ENCODE measurements around the gene CAPN1. TPM values are rescaled to one million over a fixed set of nuclear protein-coding genes. Genes with fewer than 3 reads are reported as not detected.

CAPN1 gene
- polyA plus RNA-seq, 3 donors: 54.6 to 82.1 (median 75.0) TPM

DNA sequence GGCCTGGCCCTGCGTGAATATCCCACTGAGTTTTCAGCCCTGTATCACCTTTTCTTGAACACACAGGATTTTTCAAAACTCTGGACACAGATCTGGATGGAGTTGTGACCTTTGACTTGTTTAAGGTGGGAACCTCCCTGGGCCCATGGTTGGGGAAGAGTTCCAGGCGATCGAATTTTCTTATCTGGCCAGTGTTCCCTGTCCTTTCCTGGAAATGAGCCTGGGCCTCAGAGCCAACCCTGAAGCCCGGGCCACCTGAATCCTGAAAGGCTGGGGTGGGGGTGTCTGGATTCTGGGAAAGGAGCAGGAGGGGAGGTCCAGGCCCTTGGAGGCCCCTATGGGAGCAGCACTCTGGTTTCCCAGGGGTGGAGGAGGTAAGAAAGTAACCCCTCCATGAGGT, 29.0 kb downstream of the CAPN1 start:
- H3K27ac ChIP-seq (ENCODE audit: low read depth, low read length): no peak overlapping the region

DNA sequence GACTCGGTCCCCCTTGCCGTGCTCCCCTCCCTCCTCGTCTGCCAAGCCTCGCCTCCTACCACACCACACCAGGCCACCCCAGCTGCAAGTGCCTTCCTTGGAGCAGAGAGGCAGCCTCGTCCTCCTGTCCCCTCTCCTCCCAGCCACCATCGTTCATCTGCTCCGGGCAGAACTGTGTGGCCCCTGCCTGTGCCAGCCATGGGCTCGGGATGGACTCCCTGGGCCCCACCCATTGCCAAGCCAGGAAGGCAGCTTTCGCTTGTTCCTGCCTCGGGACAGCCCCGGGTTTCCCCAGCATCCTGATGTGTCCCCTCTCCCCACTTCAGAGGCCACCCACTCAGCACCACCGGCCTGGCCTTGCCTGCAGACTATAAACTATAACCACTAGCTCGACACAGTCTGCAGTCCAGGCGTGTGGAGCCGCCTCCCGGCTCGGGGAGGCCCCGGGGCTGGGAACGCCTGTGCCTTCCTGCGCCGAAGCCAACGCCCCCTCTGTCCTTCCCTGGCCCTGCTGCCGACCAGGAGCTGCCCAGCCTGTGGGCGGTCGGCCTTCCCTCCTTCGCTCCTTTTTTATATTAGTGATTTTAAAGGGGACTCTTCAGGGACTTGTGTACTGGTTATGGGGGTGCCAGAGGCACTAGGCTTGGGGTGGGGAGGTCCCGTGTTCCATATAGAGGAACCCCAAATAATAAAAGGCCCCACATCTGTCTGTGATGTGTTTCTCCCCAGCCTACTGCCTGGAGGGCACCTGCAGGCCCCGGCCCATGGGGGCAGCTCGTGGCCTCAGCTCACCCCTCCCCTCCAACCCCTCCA, 29.8 kb downstream of the CAPN1 start:
- 73 to 85% (median 79%) methylated on average over 28 to 29 of the region's 29 CpGs for WGBS, 3 donors
- no peak overlapping the region for H3K27ac ChIP-seq (ENCODE audit: low read depth, low read length)

More for the DNA sequence above, 29.0 kb downstream of the CAPN1 start:
- 48 to 81% (median 79%) methylated on average over 4 of the region's 4 CpGs for WGBS, 3 donors

DNA sequence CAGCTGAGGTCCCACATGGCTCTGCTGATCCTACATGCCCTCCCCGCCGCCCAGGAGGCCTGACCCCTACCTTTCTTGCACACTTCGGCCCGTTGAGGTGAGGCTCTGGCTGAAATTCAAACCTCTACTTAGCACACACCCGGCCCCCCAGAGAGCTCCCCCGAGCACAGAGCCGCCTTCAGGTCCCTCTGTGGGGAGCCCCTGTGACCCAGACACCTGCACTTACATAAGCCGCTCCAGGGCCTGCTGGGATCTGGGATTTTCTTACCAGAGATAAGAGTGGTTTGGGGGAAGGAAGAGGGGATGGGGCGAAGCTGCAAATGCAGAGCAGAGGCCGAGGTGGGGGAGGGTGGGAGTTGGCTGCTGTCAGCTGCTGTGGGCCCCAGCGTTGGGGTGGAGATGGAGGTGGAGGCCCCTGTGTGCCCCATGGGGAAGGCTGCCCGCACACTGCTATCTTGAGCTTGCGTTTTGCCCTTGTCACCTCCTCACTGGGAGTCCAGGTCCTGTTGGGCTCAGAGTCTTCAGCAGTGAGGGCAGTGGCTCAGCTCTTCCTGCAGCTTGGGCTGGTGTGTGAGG, 30.6 kb downstream of the CAPN1 start:
- WGBS, 3 donors: 48 to 77% (median 65%) methylated on average over 13 of the region's 13 CpGs
- H3K27ac ChIP-seq (ENCODE audit: low read depth, low read length): no peak overlapping the region

DNA sequence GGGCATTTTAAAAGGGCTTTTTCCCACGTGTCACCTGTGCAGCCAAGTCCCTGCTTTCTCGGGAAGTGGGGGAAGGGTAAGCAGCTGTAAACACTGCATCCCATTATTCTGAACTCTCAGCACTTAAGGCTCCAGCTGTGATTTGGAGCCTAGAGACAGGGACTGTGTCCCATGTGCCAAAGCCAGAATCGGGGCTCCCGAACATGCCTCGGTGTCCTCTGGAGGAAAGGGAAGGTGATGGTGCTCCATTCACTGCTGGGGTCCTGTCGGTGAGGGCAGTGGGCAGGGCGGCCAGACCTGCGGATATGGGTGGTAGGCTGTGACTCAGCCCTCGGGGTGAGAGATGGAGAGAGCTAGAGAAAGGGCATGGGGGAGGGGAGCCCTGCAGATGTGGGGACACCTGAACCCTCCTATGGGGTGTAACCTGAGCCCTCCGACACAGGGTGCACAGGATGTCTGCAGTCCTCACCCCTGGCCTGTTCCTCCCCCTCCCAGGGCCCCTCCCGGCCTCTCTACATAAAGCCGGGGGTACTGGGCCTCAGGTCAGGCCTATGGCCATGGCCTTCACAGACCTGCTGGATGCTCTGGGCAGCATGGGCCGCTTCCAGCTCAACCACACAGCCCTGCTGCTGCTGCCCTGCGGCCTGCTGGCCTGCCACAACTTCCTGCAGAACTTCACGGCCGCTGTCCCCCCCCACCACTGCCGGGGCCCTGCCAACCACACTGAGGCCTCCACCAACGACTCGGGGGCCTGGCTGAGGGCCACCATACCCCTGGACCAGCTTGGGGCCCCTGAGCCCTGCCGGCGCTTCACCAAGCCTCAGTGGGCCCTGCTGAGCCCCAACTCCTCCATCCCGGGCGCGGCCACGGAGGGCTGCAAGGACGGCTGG, 31.8 kb downstream of the CAPN1 start:
- H3K27ac ChIP-seq (ENCODE audit: low read depth, low read length): no peak overlapping the region
- 31 to 63% (median 45%) methylated on average over 23 to 26 of the region's 26 CpGs for WGBS, 3 donors

DNA sequence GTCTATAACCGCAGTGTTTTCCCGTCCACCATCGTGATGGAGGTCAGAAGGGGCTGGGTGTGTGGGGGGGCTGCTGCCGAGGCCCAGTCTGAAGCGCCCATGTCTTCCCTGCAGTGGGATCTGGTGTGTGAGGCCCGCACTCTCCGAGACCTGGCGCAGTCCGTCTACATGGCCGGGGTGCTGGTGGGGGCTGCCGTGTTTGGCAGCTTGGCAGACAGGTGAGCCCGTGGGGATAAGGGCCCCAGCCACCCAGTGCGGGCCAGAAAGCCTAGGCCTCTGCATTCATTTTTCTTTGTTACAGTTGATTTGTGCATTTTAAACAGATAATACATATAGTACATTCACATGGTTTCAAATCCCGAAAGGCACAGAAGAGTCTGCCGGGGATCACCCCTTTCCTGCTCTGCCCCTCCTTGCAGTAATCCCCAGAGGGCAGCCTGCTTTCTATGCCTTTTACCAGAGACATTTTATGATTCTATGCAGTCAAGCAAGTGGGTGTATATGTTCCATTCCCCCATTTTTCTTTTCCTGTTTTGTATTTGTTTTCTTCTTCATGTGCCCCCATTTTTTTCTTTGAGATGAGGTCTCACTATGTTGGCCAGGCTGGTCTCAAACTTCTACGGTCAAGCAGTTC, 32.6 kb downstream of the CAPN1 start:
- H3K27ac ChIP-seq (ENCODE audit: low read depth, low read length): no peak overlapping the region
- 57 to 85% (median 70%) methylated on average over 16 of the region's 16 CpGs for WGBS, 3 donors

DNA sequence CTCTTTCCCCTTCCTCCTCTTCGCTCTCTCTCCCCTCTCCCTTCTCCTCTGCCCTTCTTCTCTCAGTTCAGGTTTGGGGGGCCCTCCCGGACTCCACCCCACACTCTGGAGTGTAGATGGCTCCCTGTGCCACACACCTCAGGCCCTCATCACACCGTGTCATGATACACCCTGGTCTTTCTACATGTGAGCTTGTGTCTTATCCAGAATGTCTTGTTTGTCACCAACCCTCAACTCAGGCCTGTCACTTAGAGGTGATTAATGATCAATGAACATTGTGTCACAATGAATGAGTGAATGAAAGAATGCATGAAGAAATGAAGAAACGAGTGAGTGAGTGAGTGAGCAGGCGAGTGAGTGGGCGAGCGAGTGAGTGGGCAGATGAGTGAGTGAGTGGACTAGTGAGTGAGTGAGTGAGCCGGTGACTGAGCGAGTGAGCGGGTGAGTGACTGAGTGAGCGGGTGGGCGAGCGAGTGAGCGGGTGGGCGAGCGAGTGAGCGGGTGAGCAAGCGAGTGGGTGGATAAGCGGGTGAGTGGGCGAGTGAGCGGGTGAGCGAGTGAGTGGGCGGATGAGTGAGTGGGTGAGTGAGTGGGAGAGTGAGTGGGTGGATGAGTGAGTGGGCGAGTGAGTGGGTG, 33.8 kb downstream of the CAPN1 start:
- 88 to 93% (median 89%) methylated on average over 24 of the region's 24 CpGs for WGBS, 3 donors
- no peak overlapping the region for H3K27ac ChIP-seq (ENCODE audit: low read depth, low read length)

DNA sequence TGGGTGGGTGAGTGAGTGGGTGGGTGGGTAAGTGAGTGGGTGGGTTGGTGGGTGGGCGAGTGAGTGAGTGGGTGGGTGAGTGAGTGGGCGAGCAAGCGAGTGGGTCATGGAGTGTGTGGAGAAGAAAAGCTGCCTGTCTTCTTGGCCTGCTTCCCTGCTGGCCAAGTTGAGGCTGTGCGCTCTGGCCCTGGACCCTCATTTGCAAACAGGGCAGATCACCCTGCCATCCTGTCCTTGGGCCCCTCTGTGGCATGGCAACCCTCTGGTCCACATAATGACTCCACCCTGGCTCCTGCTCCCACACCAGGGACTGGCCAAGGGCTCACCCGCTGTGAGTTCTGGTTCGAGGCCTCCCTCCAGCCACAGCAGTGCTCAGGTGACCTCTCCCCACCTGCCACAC, 35.1 kb downstream of the CAPN1 start:
- 75 to 92% (median 91%) methylated on average over 2 to 6 of the region's 6 CpGs for WGBS, 3 donors
- no peak overlapping the region for H3K27ac ChIP-seq (ENCODE audit: low read depth, low read length)

DNA sequence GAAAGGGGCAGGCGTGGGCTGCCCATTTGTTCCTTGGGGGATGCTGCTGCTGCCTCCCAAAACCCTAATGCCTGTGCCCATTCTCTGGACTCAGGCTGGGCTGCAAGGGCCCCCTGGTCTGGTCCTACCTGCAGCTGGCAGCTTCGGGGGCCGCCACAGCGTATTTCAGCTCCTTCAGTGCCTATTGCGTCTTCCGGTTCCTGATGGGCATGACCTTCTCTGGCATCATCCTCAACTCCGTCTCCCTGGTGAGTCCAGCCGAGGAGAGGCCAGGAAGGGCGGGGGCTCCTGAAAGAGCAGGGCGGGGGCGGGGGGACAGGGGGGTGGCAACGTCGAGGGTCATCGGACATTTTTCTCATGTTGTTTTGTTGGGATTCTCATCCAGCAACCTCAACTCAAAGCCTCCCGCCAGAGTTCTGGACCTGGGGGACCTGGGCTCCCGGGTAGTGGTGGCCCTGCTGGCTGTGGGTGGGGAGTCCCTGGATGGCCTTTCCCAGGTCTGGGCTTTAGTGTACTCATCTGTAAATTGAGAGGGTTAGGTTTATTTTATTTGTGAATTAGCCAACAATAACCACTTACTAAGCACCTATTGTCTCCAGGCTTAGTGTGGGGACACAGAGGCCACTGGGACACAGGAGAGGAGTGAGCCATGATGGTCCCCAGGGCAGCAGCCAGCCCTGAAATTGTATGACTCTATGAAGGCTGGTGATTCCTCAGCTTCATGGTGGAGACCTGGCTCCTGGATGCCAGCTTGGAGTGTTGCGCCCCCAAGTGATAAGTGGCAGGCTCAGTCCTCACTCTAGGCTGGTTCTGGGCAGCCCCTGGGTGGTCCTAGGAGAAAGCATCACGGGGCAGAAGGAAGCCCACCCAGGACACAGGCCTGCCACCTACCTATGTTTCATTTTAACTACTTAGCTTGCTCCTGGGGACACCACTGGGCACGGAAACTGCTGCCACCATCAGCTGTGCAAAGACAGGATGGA, 36.0 kb downstream of the CAPN1 start:
- 79 to 88% (median 79%) methylated on average over 19 of the region's 19 CpGs for WGBS, 3 donors
- H3K27ac ChIP-seq (ENCODE audit: low read depth, low read length): no peak overlapping the region

DNA sequence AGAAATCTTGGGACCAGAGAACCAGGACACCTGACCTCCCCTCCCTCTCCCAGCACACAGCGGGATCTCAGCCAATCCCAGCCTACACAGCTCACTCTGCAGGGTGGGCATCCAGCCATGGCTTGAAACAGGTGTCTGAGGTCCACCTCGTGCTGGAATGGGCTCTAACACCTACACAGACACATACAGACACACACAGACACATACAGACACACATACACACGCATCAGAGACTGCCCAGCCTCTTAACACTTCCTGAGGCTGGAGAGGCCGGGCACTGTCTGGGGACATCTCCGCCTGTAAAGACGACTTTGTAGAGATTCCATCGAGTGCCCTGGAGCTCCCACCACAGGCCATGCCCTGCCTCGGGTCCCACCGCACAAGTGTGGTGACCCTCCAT, 36.7 kb downstream of the CAPN1 start:
- WGBS, 3 donors: 88 to 92% (median 90%) methylated on average over 9 of the region's 9 CpGs
- no peak overlapping the region for H3K27ac ChIP-seq (ENCODE audit: low read depth, low read length)

DNA sequence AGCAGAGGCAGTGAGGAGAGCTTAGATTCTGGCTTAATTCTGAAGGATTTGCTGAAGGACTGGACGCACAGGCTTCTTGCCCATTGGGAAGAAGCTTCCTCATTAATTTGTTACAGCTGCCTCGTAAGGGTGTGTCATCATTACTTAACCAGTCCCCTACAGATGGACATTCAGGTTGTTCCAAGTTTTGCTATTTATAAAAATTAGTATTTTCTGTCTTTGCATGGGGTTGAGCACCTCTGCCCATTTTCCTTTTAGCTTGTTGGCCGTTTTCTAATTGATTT, 38.1 kb downstream of the CAPN1 start:
- H3K27ac ChIP-seq (ENCODE audit: low read depth, low read length): no peak overlapping the region
- 45 to 77% (median 53%) methylated on average over 3 of the region's 3 CpGs for whole genome bisulfite sequencing, 3 donors

DNA sequence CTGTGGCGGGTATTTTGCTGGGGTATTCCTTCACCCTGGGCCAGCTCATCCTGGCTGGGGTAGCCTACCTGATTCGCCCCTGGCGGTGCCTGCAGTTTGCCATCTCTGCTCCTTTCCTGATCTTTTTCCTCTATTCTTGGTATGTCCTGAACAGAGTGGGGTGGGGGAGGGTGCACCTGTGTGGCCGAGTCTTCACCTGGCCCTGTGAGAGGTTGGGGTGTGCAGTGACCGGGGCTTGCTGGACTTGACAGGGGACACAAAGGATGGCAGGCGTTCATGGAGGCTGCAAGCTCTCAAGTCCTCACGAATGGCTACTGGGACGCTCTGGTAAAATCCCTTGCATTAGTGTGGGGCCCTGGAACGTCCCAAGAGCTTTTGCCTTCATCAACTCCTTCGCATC, 39.3 kb downstream of the CAPN1 start:
- WGBS, 3 donors: 87 to 95% (median 93%) methylated on average over 10 of the region's 10 CpGs
- H3K27ac ChIP-seq (ENCODE audit: low read depth, low read length): no peak overlapping the region

DNA sequence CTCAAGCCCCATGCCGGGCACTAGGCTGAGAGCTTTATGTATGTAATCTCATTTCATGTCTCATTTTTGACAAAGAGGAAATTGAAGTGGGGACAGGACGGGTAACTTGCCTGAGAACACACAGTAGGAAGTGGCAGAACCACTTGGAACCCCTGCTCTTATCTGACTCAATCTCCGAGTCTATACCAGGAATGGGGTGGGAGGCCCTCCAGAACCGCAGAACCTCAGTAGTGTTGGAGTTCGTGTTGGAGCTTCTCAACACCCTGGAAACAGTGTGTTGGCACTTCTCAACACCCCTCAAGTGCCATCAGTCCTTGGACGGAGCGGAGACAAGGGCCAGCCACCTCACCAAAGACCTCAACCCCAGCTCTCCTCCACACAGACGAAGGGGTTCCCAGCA, 41.3 kb downstream of the CAPN1 start:
- WGBS, 3 donors: 64 to 84% (median 76%) methylated on average over 8 of the region's 8 CpGs
- H3K27ac ChIP-seq (ENCODE audit: low read depth, low read length): no peak overlapping the region

DNA sequence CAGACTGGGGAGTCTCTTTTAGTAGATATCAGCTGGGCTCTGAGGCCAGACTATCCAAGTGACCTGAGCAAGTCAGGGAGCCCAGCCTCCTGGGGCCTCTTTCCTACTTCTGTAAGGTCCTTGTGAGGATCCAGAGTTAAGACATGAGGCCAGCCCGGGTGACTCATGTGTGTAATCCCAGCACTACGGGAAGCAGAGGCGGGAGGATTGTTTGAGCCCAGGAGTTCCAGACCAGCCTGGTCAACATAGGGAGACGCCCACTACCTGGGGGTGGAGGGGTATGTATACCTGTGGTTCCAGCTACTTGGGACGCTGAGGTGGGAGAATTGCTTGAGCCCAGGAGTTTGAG, 43.2 kb downstream of the CAPN1 start:
- no peak overlapping the region for H3K27ac ChIP-seq (ENCODE audit: low read depth, low read length)
- 41 to 65% (median 46%) methylated on average over 5 of the region's 5 CpGs for WGBS, 3 donors

DNA sequence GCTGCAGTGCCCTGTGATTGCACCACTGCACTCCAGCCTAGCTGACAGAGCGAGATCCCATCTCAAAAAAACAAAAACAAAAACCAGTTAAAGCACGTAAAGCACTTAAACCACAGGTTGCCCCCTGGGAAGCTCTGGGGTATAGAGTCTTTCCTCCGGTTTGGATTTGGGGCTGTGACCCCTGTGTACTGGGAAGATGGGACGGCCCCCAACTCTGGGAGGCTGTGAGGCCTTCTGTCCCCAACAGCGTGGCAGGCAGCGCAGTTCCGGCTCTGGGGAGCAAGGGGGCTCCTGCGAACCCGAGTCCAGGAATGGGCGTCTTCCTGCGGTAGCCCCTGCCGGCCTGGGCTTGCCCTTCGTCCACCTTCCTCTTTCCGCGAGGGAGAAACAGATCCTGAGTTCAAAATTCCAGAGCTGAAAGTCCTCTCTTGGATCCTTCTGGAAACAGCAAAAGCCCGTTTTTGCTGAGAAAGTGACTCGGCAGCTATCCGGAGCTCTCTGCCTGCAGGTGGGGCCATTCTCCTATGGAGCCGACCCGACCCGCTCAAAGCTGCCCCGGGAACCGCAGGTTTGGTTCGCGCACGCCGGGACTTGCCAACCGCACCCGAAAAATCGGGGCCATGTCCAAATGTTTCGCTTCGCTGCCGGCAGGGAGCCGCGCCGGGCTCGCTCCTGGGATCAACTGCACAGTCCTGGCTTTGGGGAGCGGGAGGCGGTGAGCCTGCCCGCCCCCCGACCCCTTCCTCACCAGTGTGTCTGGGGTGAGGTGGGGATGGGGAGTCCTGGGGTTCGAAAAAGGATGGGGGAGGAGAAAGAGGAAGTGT, 43.8 kb downstream of the CAPN1 start:
- WGBS, 3 donors: 5 to 14% (median 6%) methylated on average over 42 of the region's 42 CpGs

DNA sequence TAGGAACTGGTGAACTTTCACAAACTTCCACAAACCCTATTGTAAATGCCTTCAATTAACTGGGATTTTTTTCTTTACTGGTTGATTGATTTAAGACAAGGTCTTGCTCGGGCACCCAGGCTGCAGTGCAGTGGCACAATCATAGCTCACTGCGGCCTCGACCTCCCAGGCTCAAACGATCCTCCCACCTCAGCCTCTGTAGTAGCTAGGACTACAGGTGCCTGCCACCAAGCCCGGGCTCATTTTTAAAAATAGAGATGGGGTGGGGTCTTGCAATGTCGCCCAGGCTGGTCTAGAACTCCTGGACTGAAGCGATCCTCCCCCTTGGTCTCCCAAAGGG, 44.3 kb downstream of the CAPN1 start:
- 41 to 50% (median 45%) methylated on average over 7 of the region's 7 CpGs for whole genome bisulfite sequencing, 3 donors
- no peak overlapping the region for H3K27ac ChIP-seq (ENCODE audit: low read depth, low read length)

More for the DNA sequence above, 43.8 kb downstream of the CAPN1 start:
- no peak overlapping the region for H3K27ac ChIP-seq (ENCODE audit: low read depth, low read length)

DNA sequence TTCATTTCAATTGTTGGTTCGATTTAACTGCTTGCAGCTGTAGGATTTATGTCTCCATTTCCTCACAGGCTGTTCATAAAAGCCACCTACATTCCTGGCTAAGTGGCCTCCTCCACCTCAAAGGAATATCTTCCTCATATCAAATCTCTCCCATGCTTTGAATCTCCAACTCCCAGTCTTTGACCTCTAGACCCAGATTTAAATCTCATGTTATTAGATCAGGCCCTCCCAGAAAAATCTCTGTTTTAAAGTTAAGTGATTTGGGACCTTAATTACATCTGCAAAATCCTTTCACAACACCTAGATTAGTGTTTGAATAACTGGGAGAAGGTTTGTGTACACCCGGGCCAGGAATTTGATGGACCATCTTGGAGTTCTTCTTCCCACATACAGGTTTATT, 46.2 kb downstream of the CAPN1 start:
- no peak overlapping the region for H3K27ac ChIP-seq (ENCODE audit: low read depth, low read length)
- WGBS, 3 donors: 67 to 84% (median 80%) methylated on average over 2 of the region's 2 CpGs

Data from adipose tissue (tissue), 3 donors.